NCI-H526 (cell line): ENCODE data around the gene GNG7.
"Not testable (repeated sequence)": the region's sequence is repeated elsewhere in the genome, so short reads cannot be mapped to it uniquely, and the experiment has no call there.

Experiments used
- DNase-seq, 2 experiments: peaks; one replicate each; lab custom pipeline; 2025; lab: John Stamatoyannopoulos, UW

Gene GNG7

DNA sequence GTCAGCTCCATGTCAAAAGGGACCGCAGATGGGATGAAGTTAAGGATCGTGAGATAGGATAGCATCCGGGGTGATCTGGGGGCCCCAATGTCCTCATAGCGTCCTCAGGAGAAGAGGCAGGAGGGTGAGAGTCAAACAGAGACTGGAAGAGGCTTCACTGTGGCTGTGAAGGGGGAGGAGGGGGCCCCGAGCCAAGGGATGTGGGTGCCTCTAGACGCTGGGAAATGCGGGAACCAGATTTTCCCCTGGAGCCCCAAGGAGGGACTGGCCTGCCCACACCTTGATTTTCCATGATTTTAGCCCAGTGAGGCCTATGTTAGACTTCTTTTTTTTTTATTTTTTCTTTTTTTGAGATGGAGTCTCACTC, 61.2 kb downstream of the GNG7 start:
- DNase-seq = no peak

GRCh38 chr19:2640563-2641331, 61.7 kb downstream of the GNG7 start:
- DNase-seq = no peak

- DNase-seq = no peak
These were observed 62.5 kb downstream of the GNG7 start for GRCh38 chr19:2639999-2640398.

DNA sequence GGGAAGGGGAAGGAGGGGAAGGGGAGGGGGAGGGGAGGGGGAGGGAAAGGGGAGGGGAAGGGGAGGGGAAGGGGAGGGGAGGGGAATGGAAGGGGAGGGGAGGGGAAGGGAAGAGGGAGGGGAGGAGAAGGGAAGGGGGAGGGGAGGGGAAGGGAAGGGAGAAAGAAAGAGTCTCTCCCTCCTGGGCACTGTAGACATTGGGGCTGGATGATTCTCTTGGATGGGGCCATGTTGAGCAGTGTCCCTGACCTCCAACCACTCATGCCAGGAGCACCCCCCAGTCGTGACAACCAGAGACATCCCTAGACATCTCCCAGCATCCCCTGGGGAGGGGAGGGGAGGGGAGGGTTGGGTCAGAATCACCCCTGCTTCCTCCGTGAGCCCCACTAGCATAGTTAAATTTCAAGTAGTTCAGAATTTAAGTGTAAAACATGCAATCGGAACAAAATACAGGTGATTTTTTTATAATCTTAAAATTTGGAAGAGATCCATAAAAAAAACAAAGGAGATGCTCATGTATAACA, 64.0 kb downstream of the GNG7 start:
- no peak for DNase-seq

DNA sequence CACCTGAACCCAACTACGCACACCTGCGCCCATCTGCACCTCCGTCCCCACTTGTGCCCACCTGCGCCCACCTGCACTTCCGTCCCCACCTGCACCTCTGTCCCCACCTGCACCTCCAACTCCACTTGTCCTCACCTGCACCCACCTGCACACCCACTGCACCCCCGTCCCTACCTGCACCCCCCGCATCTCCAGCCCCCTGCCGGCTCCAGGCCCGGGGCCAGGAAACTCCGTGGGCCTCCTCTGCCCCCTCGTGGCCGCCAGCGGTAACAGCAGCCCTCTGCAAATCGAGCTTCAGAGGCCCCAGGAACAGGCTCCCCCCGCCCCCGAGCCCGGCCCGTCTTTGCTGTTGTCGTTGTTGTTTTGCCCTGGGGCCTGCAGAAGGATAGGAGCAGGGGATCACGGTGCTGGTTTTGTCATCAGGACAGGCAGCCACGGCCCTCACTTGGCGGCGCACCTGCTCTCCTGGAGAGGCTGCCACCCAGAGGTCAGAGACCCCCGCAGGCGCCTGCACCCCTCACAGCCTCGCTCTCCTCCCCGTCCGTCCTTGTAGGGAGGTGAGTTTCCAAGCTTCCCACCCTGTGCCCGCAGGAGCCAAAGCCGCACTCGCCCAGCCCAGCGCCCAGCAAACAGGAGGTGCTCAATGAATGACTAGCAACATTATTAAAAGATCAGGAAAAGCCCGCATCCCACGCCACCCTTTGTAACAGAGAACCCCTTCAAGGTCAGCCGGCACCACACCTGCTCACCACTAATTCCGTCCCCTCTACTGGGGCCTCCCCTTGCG, 65.4 kb downstream of the GNG7 start:
- DNase-seq = peak in 1 of 2 experiments; percentile 49

- DNase-seq = no peak
These were observed 66.2 kb downstream of the GNG7 start for GRCh38 chr19:2636141-2636896.

DNA sequence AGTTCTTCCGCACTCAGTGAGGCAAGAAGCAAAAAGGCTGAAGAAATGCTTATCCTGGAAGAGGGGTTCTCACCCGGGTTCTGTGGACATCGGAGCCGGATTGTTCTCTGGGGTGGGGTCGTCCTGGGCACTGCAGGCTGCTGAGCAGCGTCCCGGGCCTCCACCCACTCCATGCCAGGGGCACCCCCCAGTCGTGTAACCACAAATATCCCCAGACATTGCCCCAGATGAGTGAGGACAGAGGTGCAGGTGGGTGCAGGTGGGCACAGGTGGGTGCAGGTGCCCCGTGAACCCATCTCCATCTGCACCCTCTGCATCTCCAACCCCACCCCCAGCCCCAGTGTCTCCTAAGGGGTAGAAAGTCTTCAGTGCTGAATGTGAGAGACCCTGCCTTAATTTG, 67.5 kb downstream of the GNG7 start:
- no peak for DNase-seq

DNA sequence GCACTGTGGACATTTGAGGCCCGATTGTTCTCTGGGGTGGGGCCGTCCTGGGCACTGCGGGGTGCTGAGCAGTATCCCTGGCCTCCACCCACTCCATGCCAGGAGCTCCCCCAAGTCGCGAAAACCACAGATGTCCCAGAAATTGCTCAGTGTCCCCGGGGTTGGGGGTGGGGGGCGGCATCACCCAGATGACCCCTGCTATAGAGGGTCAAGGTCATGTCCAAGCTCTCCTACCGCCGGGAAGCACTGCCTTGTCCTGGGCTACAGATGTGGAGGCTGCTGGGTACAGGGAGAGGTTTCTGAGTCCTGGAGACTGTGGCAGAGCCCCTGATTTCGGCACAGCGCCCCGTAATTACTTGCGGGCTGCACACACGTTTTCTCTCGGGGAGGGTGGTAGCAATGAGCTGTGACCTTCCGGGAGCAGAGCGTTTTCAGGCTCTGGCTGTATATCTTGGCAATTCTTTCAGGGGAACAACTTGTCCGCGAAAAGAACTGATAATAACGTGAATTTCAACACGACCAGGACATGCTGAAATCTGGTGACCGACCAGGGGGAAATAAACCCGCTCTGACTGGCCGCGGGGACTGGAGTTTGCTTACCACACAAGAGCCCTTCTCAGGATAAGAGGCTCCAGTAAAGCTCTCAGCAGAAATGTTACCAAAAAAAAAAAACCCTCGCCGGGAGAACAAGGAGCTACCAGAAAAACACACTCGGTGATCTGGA, 68.1 kb downstream of the GNG7 start:
- DNase-seq = no peak

GRCh38 chr19:2633693-2634075, 68.8 kb downstream of the GNG7 start:
- DNase-seq = no peak

- no peak for DNase-seq
These were observed 71.2 kb downstream of the GNG7 start for GRCh38 chr19:2631213-2631821.

DNA sequence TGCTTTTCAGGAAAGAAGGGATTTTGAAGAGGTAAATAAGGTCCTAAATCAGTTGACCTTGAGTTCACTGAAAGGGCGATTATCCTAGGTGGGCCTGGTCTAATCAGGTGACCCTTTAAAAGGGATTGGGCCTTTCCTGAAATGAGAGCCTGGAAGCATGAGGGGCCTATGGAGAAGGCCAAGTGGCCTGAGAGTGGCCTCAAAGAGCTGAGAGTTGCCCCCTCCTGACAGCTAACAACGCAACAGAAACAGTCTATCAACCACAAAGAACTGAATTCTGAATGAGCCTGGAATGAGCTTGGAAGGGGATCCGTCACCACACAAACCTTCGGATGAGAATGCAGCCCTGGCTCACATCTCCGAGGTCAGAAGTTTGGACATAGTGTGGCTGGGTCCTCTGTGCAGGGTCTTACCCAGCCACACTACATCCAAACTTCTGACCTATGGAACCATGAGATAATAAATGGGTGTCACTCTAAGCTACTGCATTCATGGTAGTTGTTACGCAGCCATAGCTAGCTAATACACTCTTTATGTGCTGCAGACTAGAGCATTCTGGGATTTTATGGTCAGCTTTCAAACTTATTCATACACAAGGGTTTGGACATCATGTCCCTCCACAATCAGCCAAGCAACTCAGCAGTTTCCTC, 72.0 kb downstream of the GNG7 start:
- DNase-seq = no peak

GRCh38 chr19:2629491-2630351, 72.8 kb downstream of the GNG7 start:
- no peak for DNase-seq

DNA sequence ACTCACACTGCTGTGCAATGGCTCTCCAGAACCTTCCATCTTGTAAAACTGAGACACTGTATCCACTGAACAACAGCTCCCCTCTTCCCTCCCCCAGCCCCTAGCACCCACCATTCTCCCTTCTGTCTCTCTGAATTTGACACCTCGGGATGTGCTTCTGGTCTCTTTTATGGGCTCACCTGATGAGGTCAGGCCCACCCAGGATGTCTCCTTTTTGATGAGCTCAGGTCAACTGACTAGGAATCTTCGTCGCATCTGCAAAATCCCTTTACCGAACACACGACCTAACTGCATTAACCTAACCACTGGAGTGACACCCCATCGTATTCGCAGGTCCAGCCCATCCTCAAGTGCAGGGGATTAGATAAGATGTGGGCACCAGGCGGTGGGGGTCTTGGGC, 73.9 kb downstream of the GNG7 start:
- DNase-seq = no peak

DNA sequence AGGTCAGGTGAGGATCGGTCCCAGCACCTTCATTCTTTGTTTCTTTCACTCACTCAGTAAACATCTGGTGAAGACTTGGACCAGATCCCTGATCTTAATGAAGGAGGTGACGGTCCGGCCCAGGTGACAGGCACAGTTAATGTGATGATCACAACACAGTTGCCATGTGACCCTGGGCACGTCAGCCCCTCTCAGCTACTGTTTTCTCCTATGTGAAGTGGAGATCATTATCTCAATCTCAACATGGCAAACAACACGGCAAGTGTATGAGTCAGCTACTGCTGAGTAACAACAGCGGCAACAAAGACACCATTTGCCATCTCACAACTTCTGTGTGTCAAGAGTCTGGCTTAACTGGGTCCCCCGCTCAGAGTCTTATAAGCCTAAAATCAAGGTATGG, 74.6 kb downstream of the GNG7 start:
- DNase-seq = no peak

GRCh38 chr19:2627319-2627829, 75.1 kb downstream of the GNG7 start:
- DNase-seq = no peak

GRCh38 chr19:2625434-2625833, 77.1 kb downstream of the GNG7 start:
- DNase-seq = no peak

DNA sequence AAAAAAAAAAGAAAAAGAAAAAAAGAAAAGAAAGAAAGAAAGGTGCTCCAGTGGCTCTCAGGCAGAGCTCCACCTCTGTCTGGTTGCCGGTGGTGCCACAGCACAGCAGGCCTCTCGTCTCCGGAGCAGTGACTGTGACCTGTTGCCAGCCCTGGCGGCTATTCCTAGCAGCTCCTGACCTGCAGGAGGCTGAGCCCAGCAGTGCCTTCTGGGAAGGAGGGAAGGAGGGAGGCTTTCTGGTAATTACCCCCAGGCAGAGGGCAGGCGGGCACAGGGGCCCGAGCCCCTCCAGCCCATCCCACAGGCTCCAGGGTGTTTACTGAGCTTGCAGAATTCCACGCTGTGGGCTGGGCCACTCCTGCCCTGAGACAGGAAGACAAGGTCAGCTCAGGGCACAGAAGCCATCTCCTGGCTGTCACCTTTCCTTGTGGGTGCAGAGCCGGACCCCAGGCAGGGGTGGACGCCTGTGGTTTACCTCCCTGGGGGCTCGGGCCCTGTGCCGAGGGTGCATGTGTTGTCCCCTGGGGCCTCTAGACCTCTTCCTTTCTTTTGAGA, 77.9 kb downstream of the GNG7 start:
- DNase-seq = no peak

DNA sequence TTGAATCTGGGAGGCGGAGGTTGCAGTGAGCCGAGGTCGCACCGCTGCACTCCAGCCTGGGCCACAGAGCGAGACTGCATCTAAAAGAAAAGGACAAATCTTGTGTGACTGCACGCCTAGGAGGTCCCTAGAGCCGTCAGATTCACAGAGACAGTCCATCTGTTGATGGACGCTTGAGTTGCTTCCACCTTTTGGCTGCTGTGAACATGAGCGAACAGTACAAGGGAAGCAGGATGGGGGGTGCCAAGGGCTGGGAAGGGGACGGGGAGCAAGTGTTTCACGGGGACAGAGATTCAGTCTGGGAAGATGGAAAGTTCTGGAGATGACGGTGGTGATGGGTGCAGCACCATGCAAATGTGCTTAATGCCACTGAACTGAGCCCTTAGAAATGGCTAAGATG, 78.7 kb downstream of the GNG7 start:
- DNase-seq = no peak

DNA sequence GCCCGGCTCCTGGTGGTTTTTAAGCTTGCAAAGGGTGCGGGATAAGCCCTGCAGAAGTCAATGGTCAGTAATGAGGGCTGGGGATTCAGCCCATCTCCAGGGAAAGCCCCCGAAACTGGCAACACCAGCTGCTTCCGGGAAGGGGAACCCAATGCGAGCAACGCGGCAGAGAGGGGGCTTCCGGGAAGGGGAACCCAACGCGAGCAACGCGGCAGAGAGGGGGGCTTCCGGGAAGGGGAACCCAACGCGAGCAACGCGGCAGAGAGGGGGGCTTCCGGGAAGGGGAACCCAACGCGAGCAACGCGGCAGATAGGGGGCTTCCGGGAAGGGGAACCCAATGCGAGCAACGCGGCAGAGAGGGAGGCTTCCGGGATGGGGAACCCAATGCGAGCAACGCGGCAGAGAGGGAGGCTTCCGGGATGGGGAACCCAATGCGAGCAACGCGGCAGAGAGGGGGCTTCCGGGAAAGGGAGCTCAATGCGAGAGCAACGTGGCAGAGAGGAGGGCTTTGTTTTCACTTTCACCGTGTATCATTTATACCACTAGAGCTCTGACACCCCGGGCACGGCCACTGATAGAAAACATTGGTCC, 80.0 kb downstream of the GNG7 start:
- not testable (repeated sequence) for DNase-seq
